Activated CD4-positive, alpha-beta T cell treated with anti-CD3 and anti-CD28 coated beads, Interleukin-2, amount 50 U/mL, for 1 hour (primary cell): ENCODE data around the gene RIN3.

Experiments used
- DNase-seq: peaks from one replicate; pipeline ENCODE4 v3.0.0-alpha.2; 2020

Gene RIN3

GRCh38 chr14:92511453-92512238 lies 1.9 kb upstream of the RIN3 start:
- DNase-seq, result no peak

GRCh38 chr14:92512807-92513203 lies 776 bp upstream of the RIN3 start:
- no peak for DNase-seq

GRCh38 chr14:92513966-92514843 lies 624 bp downstream of the RIN3 start:
- peak; percentile 28 for DNase-seq

GRCh38 chr14:92514844-92515514 lies 1.4 kb downstream of the RIN3 start:
- DNase-seq, result no peak

- DNase-seq, result no peak
These were observed 2.2 kb downstream of the RIN3 start for GRCh38 chr14:92515546-92516343.

GRCh38 chr14:92516344-92516965 lies 2.9 kb downstream of the RIN3 start:
- DNase-seq, result no peak

- DNase-seq, result no peak
These were observed 3.5 kb downstream of the RIN3 start for GRCh38 chr14:92516966-92517506.

GRCh38 chr14:92517761-92518160 lies 4.2 kb downstream of the RIN3 start:
- no peak for DNase-seq

GRCh38 chr14:92519246-92520101 lies 5.9 kb downstream of the RIN3 start:
- DNase-seq, result no peak

- DNase-seq, result no peak
These were observed 6.8 kb downstream of the RIN3 start for GRCh38 chr14:92520102-92521057.

- DNase-seq, result no peak
These were observed 7.5 kb downstream of the RIN3 start for GRCh38 chr14:92521058-92521415.

- no peak for DNase-seq
These were observed 10.2 kb downstream of the RIN3 start for GRCh38 chr14:92523752-92524151.

- DNase-seq, result no peak
These were observed 11.1 kb downstream of the RIN3 start for GRCh38 chr14:92524602-92525185.

GRCh38 chr14:92525322-92526095 lies 11.9 kb downstream of the RIN3 start:
- DNase-seq, result no peak

GRCh38 chr14:92527721-92528120 lies 14.1 kb downstream of the RIN3 start:
- DNase-seq, result no peak

GRCh38 chr14:92528486-92529100 lies 15.0 kb downstream of the RIN3 start:
- no peak for DNase-seq

- DNase-seq, result no peak
These were observed 16.3 kb downstream of the RIN3 start for GRCh38 chr14:92529903-92530302.
